ENCODE data around the gene GPR63. TPM values are rescaled to one million over a fixed set of nuclear protein-coding genes. Genes with fewer than 3 reads are reported as not detected.

Gene GPR63
- total RNA-seq: 0.29 and 0.99 TPM in 2 replicates

GRCh38 chr6:96837081-96837971 is at the start of gene GPR63:
Gene GPR63 (minus strand): TSS chr6:96837477. CDS start chr6:96799731, 37,746 bp downstream.

Other genes starting within 250 kb of the GPR63 start
- 7.1 and 9.7 TPM in 2 replicates for gene NDUFAF4, start 60.4 kb upstream of the GPR63 start, total RNA-seq
- 0.17 TPM in 1 of 2 replicates, not detected in the other for gene KLHL32, start 87.3 kb upstream of the GPR63 start, total RNA-seq